ENCODE data around the gene SNHG17. TPM values are rescaled to one million over a fixed set of nuclear protein-coding genes. Genes with fewer than 3 reads are reported as not detected.

SNHG17 gene
- total RNA-seq, 4 donors from 2014 or later: 15.8 to 191 (median 43.7) TPM

DNA sequence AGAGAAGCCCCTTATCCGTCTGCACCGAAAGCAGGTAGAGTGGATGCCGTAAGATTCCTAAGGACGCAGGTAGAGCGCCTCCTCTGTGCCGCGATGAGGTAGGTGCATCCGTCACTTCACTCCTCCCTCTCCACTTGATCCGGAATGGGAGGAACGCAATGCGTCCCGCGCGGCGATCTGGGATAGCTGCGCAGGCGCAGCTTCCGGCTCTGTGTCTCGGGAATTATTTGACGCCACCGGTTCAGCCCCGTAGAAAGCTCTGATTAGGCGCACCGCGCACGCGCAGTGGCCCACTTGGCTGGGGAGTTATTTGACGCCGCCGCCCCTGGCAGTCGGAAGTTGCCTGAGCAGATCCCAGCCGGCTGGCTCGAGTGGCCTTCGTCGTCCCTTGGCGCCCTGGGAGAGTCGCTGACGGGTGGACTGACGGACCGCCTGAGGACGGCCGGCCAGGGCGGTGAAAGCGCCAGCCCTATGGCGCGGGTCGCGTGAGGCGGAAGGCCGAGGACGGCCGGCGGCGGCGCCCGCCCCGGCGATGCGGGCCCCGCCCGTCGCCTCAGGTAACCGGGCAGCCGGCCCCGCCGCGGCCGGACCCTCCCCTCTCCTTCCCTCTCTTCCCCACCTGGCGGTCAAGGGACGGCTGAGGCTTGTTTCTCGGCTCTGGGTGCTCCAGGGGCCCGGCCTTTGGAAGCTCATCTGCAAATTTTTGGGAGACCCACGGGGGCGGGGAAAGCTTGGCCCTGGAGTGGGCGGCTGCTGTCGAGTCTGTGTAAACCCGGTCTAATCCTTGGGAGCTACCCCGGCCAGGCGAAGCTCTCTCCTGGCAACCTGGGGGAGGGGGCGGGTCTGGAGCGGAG is 37.6 kb upstream of the SNHG17 start, which contains the start of gene RALGAPB:
Gene RALGAPB, plus strand, starts transcription at position 331 of the 854 bp plus-strand sequence. CDS start 15,590 bp downstream, outside the sequence.
- no peaks in the 10 kb centered on the region for H3K9me3 ChIP-seq
- H3K4me1 ChIP-seq: peaks cover 14 to 21% (median 17%) of the 10 kb centered on the region in 4 donors
- H3K4me3 ChIP-seq: peak within 1 kb of the TSS; percentile 69 to 96 (median 78)
- H3K36me3 ChIP-seq: no peaks in the 10 kb centered on the region
- intact Hi-C loops (cut with DNase I; ENCODE audit: low total_unique reads) (no loop called here), in situ Hi-C loops (cut with MboI; ENCODE audit: low pct_ligation_motif_present in 1 of 4, low pct_unique_long_range_greater_than_20kb in 1 of 4, low sequenced_read_pairs in 3 of 4) (no loop called here)
- peak; percentile 99 for DNase-seq
- no peaks in the 10 kb centered on the region for H3K27me3 ChIP-seq
- peak within 1 kb of the TSS; percentile 90 to 95 (median 92) for H3K27ac ChIP-seq
- TF ChIP-seq, protein P1, sequence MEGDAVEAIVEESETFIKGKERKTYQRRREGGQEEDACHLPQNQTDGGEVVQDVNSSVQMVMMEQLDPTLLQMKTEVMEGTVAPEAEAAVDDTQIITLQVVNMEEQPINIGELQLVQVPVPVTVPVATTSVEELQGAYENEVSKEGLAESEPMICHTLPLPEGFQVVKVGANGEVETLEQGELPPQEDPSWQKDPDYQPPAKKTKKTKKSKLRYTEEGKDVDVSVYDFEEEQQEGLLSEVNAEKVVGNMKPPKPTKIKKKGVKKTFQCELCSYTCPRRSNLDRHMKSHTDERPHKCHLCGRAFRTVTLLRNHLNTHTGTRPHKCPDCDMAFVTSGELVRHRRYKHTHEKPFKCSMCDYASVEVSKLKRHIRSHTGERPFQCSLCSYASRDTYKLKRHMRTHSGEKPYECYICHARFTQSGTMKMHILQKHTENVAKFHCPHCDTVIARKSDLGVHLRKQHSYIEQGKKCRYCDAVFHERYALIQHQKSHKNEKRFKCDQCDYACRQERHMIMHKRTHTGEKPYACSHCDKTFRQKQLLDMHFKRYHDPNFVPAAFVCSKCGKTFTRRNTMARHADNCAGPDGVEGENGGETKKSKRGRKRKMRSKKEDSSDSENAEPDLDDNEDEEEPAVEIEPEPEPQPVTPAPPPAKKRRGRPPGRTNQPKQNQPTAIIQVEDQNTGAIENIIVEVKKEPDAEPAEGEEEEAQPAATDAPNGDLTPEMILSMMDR (IDR thresholded peaks at IDR 0.05): peak; percentile 28 to 61 (median 46)
- TF ChIP-seq POLR2AphosphoS5 (IDR thresholded peaks at IDR 0.05): peak; percentile 64 to 93 (median 80)
- TF ChIP-seq POLR2A (IDR thresholded peaks at IDR 0.05): peak; percentile 87
- TF ChIP-seq EP300 (IDR thresholded peaks at IDR 0.05; ENCODE audit: low read depth): no peak
- 0% methylated on average over 49 of the region's 81 CpGs; no CpG with 5 or more reads in 1 of the 2 donors for WGBS, 2 donors (ENCODE audit: low coverage in 1 of 2)

DNA sequence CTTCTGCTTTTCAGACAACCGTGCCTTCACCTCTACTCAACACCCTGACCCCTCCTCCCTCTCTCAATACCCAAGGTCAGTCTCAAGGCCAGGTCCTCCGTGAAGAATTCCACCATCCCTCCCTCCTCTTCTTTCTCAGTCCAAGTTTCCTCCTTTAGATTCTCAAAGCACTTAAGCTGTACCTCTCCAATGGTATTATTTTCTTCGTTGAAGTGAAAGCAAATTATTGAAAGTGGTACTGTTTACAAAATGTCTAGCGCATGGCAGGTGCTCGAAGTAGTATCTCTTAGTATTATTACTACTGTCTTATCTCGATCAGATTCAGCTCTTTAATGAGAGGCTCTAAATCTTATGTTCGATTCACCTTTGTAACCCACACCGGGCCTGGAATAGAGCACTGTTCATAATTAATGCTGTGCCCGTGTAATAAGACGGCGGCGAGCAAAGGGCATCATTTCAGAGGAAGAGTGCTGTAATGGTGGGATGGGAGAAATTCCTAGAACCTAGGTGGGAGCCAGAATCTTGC is 36.9 kb upstream of the SNHG17 start:
- Histone ChIP-seq H3K9me3 (no peaks in the 10 kb centered on the region), H3K36me3 (no peaks in the 10 kb centered on the region), H3K4me3 (peak overlapping the region; percentile 3 to 96 (median 78)), H3K27me3 (no peaks in the 10 kb centered on the region), H3K27ac (peak overlapping the region; percentile 90 to 95 (median 92)), H3K4me1 (peaks cover 14 to 21% (median 17%) of the 10 kb centered on the region in 4 donors)
- in situ Hi-C loops (cut with MboI; ENCODE audit: low pct_ligation_motif_present in 1 of 4, low pct_unique_long_range_greater_than_20kb in 1 of 4, low sequenced_read_pairs in 3 of 4) (no loop called here), intact Hi-C loops (cut with DNase I; ENCODE audit: low total_unique reads) (no loop called here)
- TF ChIP-seq, protein P1 (IDR thresholded peaks at IDR 0.05): no peak
- no peak for TF ChIP-seq POLR2AphosphoS5 (IDR thresholded peaks at IDR 0.05)
- TF ChIP-seq EP300 (IDR thresholded peaks at IDR 0.05; ENCODE audit: low read depth): no peak
- no peak for TF ChIP-seq POLR2A (IDR thresholded peaks at IDR 0.05)
- DNase-seq: no peak
- WGBS, 2 donors (ENCODE audit: low coverage in 1 of 2): 14 to 25% methylated on average over 6 to 12 of the region's 12 CpGs

DNA sequence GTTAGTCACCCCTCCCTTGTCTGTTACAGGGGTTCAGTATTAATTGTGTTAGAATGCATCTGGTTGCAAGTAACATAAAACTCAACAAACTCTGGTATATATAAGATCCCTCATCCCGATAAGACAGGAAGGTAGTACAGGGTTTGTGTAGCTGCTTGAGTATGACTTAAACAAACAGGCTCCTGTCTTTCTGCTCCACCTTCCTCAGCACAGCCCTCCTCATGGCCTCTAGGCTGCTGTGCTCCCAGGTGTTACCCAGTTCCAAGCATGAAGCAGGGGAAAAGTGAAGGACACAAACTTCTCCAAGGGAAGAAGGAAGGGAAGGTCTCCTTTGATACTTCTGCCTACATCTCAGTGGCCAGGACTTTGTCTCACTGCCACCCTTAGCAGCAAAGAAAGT is 36.1 kb upstream of the SNHG17 start:
- Histone ChIP-seq H3K27ac (peak overlapping the region in 3 of 4 donors; percentile 92 to 95 (median 93)), H3K9me3 (no peaks in the 10 kb centered on the region), H3K4me3 (no peak overlapping the region), H3K36me3 (no peaks in the 10 kb centered on the region), H3K4me1 (peaks cover 14 to 21% (median 17%) of the 10 kb centered on the region in 4 donors), H3K27me3 (no peaks in the 10 kb centered on the region)
- in situ Hi-C loops (cut with MboI; ENCODE audit: low pct_ligation_motif_present in 1 of 4, low pct_unique_long_range_greater_than_20kb in 1 of 4, low sequenced_read_pairs in 3 of 4) (no loop called here), intact Hi-C loops (cut with DNase I; ENCODE audit: low total_unique reads) (no loop called here)
- no peak for DNase-seq
- WGBS, 2 donors (ENCODE audit: low coverage in 1 of 2): 71 to 80% methylated on average over 1 of the region's 1 CpG
- TF ChIP-seq POLR2A (IDR thresholded peaks at IDR 0.05) (no peak), EP300 (IDR thresholded peaks at IDR 0.05; ENCODE audit: low read depth) (no peak)
- TF ChIP-seq, protein P1 (IDR thresholded peaks at IDR 0.05): no peak

DNA sequence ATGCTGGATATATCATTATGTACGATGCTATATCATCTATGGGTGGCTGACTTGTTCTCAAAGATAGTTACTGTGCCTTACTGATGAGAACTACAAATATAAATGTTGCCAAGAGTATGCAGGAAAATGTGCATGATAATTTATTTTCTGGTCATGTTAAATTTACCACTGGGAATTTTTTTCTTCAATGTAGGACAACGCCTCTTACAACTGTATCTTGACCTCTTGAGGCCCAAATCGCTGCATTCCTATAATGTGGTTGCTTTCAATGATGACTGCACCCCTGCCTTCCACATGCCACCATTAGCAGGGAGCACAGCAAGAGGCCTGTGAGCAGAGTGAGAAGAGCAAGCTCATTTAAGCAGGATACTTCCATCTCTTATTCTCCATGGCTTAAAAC is 31.9 kb upstream of the SNHG17 start:
- no peak for DNase-seq
- no peaks in the 10 kb centered on the region for H3K36me3 ChIP-seq
- 82 to 92% methylated on average over 3 of the region's 3 CpGs for WGBS, 2 donors (ENCODE audit: low coverage in 1 of 2)
- no peak overlapping the region for H3K4me3 ChIP-seq
- in situ Hi-C loops (cut with MboI; ENCODE audit: low pct_ligation_motif_present in 1 of 4, low pct_unique_long_range_greater_than_20kb in 1 of 4, low sequenced_read_pairs in 3 of 4): no loop called here
- intact Hi-C loops (cut with DNase I; ENCODE audit: low total_unique reads): no loop called here
- no peak overlapping the region for H3K27ac ChIP-seq
- no peaks in the 10 kb centered on the region for H3K27me3 ChIP-seq
- peaks cover 0 to 5% (median 0%) of the 10 kb centered on the region in 4 donors for H3K4me1 ChIP-seq
- TF ChIP-seq, protein P1 (IDR thresholded peaks at IDR 0.05): no peak
- TF ChIP-seq POLR2A (IDR thresholded peaks at IDR 0.05): no peak
- no peak for TF ChIP-seq EP300 (IDR thresholded peaks at IDR 0.05; ENCODE audit: low read depth)
- TF ChIP-seq POLR2AphosphoS5 (IDR thresholded peaks at IDR 0.05): no peak
- no peaks in the 10 kb centered on the region for H3K9me3 ChIP-seq
